Naive thymus-derived CD8-positive, alpha-beta T cell (primary cell): ENCODE results near the gene IL3. TPM values are rescaled to one million over a fixed set of nuclear protein-coding genes. Genes with fewer than 3 reads are reported as not detected.

Experiments
- ATAC-seq, 2 donors: fragments of 150-1000 bp; cut with Tn5 transposase in 1 of 2; sonication (Bioruptor Pico), chemical (Tn5 transposase) in 1 of 2; 1 replicate in 1 of 2; 2 replicates in 1 of 2; pipeline ENCODE4 v1.10.0; 2021; ENCODE audit warnings: mild to moderate bottlenecking in 2 of 2, moderate library complexity in 2 of 2
- POLR2A ChIA-PET: fragments of 350-600 bp; sonication (Branson Sonifier 250); formaldehyde crosslinking; loops from one replicate; lab custom pipeline; 2021; ENCODE audit warnings: antibody characterized with exemption; lab: Charles Lee
- DNase-seq, 10 donors: peaks; one replicate each; pipeline versions ENCODE4 v3.0.0 to v3.0.0-alpha.2; 2020 to 2022
- H3K27ac Mint-ChIP-seq, 10 donors: one replicate each; pipeline ENCODE4 v1.8.0; 2020 to 2022; ENCODE audit warnings: mild to moderate bottlenecking in 10 of 10, mixed read lengths in 10 of 10, moderate library complexity in 4 of 10, inconsistent platforms in 1 of 10
- H3K27me3 Mint-ChIP-seq, 5 donors: one replicate each; pipeline ENCODE4 v1.8.0; 2021 to 2022; ENCODE audit warnings: mixed read lengths in 5 of 5
- H3K36me3 Mint-ChIP-seq, 3 donors: one replicate each; pipeline ENCODE4 v1.8.0; 2020 to 2022; ENCODE audit warnings: mixed read lengths in 3 of 3, mild to moderate bottlenecking in 2 of 3, inconsistent platforms in 1 of 3
- H3K4me1 Mint-ChIP-seq, 4 donors: one replicate each; pipeline ENCODE4 v1.8.0; 2021 to 2022; ENCODE audit warnings: mixed read lengths in 4 of 4
- H3K4me3 Mint-ChIP-seq, 10 donors: one replicate each; pipeline ENCODE4 v1.8.0; 2020 to 2022; ENCODE audit warnings: mild to moderate bottlenecking in 10 of 10, mixed read lengths in 10 of 10, moderate library complexity in 6 of 10, inconsistent platforms in 1 of 10
- H3K9me3 Mint-ChIP-seq, 9 donors: one replicate each; pipeline ENCODE4 v1.8.0; 2020 to 2022; ENCODE audit warnings: mixed read lengths in 9 of 9, mild to moderate bottlenecking in 3 of 9, inconsistent platforms in 1 of 9, moderate library complexity in 1 of 9
- polyA plus RNA-seq, 3 donors: library from polyadenylated mRNA; unstranded; fragments of 300-500 nt; fragmentation: Illumina TruSeq; gene quantifications; one replicate each; pipeline ENCODE4 v1.2.3, GENCODE V29; 2021
- total RNA-seq, 8 experiments: library from RNA in 2 of 8; stranded (reverse) in 2 of 8; gene quantifications; one replicate each; pipeline ENCODE4 v1.2.3 and lab custom pipeline; 2021 to 2026

Gene IL3
- total and polyA plus RNA-seq, 5 experiments from 2014 or later = not detected

DNA sequence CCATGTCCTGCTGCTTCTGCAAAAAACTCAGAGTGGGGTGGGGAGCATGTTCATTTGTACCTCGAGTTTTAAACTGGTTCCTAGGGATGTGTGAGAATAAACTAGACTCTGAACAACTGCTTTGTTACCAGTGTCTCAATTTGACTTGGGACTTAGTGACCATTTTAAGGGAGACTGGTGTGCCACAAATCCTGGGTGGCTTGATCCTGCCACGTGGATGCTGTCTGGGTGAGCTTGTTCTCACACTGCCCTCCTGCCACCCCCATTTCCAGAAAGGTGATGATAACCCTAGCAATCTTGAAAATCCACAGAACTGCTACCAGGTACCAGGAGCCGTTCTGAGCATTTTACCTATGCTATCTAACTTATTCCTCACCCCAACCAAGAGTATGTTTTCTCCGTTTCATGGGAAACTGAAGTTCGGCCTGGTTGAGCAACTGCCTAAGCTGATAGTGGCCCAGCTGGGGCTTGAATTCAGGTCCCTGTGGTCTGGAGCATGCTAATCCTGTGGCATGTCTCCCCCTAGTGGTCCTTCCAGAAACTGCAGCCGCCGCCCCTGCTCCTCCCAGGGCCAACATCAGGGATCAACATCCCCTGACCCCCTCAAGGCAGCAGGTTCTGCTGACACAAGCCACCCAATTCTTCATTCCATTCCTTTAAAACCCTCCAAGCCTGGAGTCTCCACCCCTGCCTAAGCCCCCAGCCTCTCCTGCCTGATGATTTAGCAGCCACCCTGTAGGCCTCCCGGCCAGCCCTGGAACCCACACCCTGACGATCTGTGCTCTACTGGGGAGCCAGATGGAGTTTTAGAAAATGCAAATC, 2.8 kb downstream of the IL3 start:
- H3K9me3 Mint-ChIP-seq = no peaks in the 10 kb centered on the region
- H3K4me1 Mint-ChIP-seq = peaks cover 9 to 16% (median 11%) of the 10 kb centered on the region in 4 donors
- H3K36me3 Mint-ChIP-seq = no peaks in the 10 kb centered on the region
- POLR2A ChIA-PET = no interaction called here
- peak; percentile 35 to 83 (median 68) for DNase-seq
- no peaks in the 10 kb centered on the region for H3K27me3 Mint-ChIP-seq
- ATAC-seq = peak; percentile 74 to 80
- no peak overlapping the region for H3K4me3 Mint-ChIP-seq
- H3K27ac Mint-ChIP-seq = peak overlapping the region in 1 of 10 donors; percentile 83

DNA sequence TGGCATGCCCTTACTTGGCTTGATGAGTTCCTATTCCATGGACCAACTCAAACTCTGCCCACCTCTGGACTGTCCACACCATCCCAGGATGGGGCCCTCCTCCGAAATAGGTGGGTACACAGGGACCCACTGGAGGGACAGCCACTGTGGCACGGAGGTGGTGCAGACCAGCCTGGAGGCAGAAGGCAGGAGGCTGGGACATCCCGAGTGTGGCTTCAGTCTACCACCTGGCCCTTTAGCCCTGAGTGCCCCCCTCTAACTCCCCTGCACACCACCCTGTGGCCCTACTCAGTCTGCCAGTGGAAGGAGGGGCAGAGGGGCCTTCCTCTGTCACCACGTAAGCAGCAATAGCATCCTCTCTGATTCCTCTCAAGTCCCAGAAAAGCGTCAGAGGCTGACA, 3.7 kb downstream of the IL3 start:
- Mint-ChIP-seq H3K27ac (no peak overlapping the region), H3K27me3 (no peaks in the 10 kb centered on the region), H3K4me3 (no peak overlapping the region), H3K36me3 (no peaks in the 10 kb centered on the region), H3K4me1 (peaks cover 8 to 13% (median 11%) of the 10 kb centered on the region in 4 donors), H3K9me3 (no peaks in the 10 kb centered on the region)
- ATAC-seq (no peak), DNase-seq (peak in 1 of 10 donors; percentile 59)
- POLR2A ChIA-PET = no interaction called here

DNA sequence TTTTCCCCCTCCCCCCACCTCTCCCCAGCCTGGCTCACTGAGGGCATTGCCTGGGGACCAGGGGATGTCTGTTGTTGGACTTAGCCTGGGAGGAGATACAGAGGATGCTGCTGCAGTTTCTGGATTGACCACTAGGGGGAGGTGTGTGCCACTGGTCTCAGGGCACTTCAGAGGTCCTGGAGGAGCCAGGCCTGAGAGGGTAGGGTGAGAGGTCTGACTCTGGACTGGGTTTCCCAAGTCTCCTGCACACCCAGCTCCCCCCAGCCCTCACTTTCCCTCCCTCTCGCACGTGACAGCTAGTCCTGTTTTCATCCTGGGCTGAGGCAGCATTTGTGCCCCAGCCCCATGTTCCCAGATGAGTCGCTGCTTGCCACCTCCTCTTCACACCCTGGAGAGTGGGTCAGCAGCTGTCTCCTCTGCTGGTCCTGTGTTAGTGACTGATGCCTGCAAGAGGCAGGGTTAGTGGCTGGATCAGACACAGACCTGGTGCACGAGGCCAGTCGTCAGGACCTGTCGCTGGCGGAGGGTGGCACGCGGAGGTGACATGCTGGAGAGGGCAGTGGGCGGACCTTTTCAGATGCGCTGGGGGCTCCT, 4.4 kb downstream of the IL3 start:
- no peak overlapping the region for H3K4me3 Mint-ChIP-seq
- POLR2A ChIA-PET = interaction anchor here (0.6 kb wide), 1 partner anchor 59 kb away, joined by 3 read pairs; no protein-coding TSS in a partner anchor
- DNase-seq = peak; percentile 49 to 83 (median 70)
- H3K27ac Mint-ChIP-seq = peak overlapping the region in 1 of 10 donors; percentile 37
- no peaks in the 10 kb centered on the region for H3K27me3 Mint-ChIP-seq
- peak; percentile 74 to 80 for ATAC-seq
- H3K36me3 Mint-ChIP-seq = no peaks in the 10 kb centered on the region
- no peaks in the 10 kb centered on the region for H3K9me3 Mint-ChIP-seq
- peaks cover 7 to 13% (median 10%) of the 10 kb centered on the region in 4 donors for H3K4me1 Mint-ChIP-seq

DNA sequence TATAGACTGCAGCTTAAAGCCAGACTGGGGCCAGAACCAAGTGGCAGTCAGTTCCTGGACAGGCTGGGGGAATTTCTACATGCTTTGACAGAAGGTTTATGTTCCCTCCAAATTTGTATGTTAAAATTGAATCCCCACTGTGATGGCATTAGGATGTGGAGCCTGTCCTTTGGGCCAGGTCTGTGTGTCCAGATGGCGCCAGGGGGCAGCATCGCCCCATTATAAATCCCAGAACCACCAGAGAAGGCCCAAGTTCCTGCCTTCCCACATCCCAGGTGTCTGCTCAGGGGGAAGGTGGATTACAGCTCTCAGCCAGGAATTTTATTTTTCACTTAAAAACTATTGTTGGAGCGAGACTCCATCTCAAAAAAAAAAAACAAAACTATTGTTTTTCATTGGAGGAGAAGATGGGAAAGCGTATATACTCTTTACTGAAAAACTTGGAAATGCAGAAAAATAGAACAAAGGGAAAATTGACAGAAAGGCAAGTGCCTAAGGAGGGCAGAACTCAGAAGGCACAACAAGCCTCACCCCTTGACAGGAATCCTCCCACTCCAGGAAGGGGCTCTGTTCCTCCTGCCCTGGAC, 5.0 kb downstream of the IL3 start:
- POLR2A ChIA-PET = interaction anchor here (0.6 kb wide), 1 partner anchor 59 kb away, joined by 3 read pairs; no protein-coding TSS in a partner anchor
- H3K27me3 Mint-ChIP-seq = no peaks in the 10 kb centered on the region
- peaks cover 6 to 13% (median 9%) of the 10 kb centered on the region in 4 donors for H3K4me1 Mint-ChIP-seq
- peak overlapping the region in 1 of 10 donors; percentile 32 for H3K27ac Mint-ChIP-seq
- ATAC-seq (peak in 1 of 2 donors; percentile 37), DNase-seq (peak in 5 of 10 donors; percentile 7 to 37 (median 20))
- no peaks in the 10 kb centered on the region for H3K36me3 Mint-ChIP-seq
- no peaks in the 10 kb centered on the region for H3K9me3 Mint-ChIP-seq
- H3K4me3 Mint-ChIP-seq = no peak overlapping the region

DNA sequence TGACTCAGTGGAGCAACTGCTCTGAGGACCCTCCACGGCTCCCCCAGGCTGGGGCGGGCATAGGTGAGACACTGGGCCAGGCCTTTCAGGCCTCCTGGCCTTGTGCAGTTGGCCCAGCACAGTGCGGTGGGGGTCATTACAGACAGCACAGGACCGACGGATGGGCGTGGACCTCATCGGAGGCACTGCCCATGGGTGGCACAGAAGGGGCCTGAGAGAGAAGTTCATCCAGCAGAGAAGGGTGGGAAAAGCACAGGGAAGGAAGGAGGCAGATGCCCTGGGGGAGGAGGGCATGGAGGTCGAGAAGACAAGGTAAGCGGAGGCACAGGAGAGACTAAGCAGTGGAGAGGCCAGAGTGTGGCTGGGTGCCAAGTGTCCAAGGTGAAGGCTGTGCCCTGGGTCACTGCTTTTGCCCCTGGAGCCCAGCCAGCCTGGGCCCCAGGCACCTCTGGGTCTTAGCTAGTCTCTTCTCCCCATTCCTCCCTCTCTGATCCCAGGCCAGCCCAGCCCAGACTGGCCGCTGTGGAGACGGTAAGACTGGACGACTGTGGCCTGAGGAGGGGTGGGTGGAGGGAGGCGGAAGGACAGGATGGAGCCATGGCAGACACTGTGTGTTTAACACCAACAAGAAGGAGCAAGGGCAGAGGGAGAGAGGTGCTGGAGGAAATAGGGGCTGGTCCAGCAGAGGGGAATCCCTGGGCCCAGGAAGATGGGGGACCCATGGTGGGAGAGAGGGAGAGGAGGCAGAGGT, 5.7 kb downstream of the IL3 start:
- Mint-ChIP-seq H3K27ac (peak overlapping the region in 1 of 10 donors; percentile 31), H3K27me3 (no peaks in the 10 kb centered on the region), H3K4me3 (no peak overlapping the region), H3K9me3 (no peaks in the 10 kb centered on the region), H3K4me1 (peaks cover 4 to 13% (median 9%) of the 10 kb centered on the region in 4 donors), H3K36me3 (no peaks in the 10 kb centered on the region)
- ATAC-seq (no peak), DNase-seq (peak in 1 of 10 donors; percentile 46)
- POLR2A ChIA-PET = no interaction called here

DNA sequence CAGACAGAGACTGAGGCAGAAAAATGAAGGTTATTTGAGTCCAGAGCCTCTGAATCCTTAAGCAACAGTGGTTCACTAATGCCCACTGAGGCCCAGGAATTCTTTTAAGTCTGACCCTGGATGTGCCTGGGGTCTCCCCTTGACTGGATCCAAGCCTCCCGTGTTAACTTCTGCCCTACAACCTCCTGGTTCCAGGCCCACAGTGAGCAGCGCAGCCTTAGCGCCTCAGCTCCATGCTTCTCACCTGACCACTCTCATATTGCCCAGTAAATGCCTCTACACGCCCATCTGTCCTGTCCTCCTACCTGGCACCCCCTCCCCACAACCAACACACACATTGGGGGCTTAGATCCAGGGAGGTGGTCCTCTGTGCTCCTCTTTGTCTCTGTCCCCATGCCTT, 6.4 kb downstream of the IL3 start:
- ATAC-seq = no peak
- H3K4me1 Mint-ChIP-seq = peaks cover 4 to 13% (median 9%) of the 10 kb centered on the region in 4 donors
- H3K27me3 Mint-ChIP-seq = no peaks in the 10 kb centered on the region
- POLR2A ChIA-PET = no interaction called here
- peak in 1 of 10 donors; percentile 43 for DNase-seq
- no peaks in the 10 kb centered on the region for H3K9me3 Mint-ChIP-seq
- H3K4me3 Mint-ChIP-seq = no peak overlapping the region
- peak overlapping the region in 1 of 10 donors; percentile 31 for H3K27ac Mint-ChIP-seq
- no peaks in the 10 kb centered on the region for H3K36me3 Mint-ChIP-seq

DNA sequence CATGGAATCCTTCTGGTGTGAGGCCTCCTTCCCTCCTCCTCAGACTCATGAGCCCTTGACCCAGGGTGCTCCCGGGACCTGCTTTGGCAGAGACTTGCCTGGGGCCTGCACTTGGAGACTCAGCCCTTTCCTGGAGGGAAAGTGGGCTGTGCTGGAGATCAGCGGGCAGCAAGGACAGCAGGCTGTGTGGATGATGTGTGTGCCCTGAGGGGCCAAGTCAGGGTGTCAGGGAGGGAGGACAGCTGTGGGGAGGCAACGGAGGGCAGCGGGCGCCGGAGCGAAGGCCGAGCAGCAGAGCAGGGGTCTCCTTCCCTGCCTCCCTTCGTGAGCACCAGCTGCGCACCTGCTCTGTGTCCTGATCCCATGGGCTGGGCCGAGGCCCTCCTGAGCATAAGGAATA, 7.0 kb downstream of the IL3 start:
- Mint-ChIP-seq H3K27ac (no peak overlapping the region), H3K4me3 (no peak overlapping the region), H3K4me1 (peaks cover 4 to 13% (median 9%) of the 10 kb centered on the region in 4 donors), H3K9me3 (no peaks in the 10 kb centered on the region), H3K27me3 (no peaks in the 10 kb centered on the region), H3K36me3 (no peaks in the 10 kb centered on the region)
- POLR2A ChIA-PET = no interaction called here
- DNase-seq = no peak
- ATAC-seq = no peak

DNA sequence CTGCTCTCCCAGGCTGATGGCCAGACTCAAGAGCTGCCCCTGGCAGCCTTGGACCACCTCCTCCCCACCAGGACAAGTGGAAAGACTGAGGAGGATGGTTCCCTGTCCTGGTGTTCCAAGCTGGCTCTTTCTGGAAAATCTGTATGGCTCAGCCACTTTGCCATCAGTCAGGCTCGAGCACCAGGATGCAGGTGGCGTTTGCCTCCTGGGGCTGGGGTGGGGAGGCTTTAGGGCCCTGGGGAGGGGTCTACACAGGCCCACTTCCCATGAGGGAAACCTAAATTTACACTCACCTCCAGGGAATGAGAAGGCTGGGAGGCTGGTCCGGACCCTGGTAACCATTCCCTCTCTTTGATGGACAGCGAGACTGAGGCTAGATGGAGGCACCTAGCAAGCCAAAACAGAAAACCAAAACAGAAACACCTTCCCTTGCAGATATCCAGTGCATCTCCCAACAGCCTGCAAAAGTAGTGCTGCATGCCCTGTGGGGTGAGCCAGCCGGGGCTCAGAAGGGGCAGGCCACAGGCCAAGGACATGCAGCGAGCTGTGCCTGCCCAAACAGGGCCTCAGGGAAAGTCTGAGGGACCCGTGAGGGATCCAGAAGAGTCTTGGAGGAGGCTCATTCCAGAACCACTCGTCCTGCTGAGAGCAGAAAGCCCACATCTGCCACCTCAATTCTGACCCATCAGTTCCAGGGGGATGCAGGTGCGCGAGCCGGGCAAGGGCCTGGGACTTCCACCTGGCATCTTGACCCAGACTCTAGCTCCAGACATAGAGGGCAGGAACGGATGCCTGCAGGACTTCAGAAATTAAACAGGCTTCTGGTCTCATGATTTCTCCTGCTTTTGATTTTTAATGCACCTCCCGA, 7.7 kb downstream of the IL3 start:
- Mint-ChIP-seq H3K36me3 (no peaks in the 10 kb centered on the region), H3K4me1 (peaks cover 4 to 13% (median 9%) of the 10 kb centered on the region in 4 donors), H3K27ac (no peak overlapping the region)

DNA sequence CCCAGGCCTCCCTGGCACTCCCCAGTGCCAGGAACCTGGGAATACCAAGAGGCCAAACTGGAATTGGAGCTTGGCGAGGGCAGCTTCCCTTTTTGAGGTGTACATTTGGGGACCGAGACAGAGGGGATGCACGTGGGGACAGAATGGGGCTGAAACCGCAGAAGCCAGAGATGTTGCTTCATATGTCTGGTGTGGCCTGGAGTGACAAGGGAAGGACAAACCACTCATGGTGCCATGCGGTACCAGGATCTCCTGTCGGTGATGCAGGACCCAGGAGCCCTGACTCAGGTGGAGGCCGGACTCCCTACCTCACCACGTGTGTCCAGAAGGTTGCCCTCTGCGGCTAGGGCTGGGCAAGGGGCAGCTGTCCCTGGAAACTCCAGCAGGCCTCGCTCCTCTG, 9.1 kb downstream of the IL3 start:
- Mint-ChIP-seq H3K27ac (peak overlapping the region in 1 of 10 donors; percentile 13), H3K4me1 (peaks cover under 1 to 13% (median 3%) of the 10 kb centered on the region in 4 donors), H3K4me3 (no peak overlapping the region), H3K9me3 (no peaks in the 10 kb centered on the region), H3K27me3 (no peaks in the 10 kb centered on the region), H3K36me3 (no peaks in the 10 kb centered on the region)
- ATAC-seq (no peak), DNase-seq (no peak)
- POLR2A ChIA-PET = no interaction called here

More for the DNA sequence above, 7.7 kb downstream of the IL3 start:
- ATAC-seq (no peak), DNase-seq (no peak)
- no peak overlapping the region for H3K4me3 Mint-ChIP-seq
- POLR2A ChIA-PET = no interaction called here
- no peaks in the 10 kb centered on the region for H3K27me3 Mint-ChIP-seq
- H3K9me3 Mint-ChIP-seq = no peaks in the 10 kb centered on the region

DNA sequence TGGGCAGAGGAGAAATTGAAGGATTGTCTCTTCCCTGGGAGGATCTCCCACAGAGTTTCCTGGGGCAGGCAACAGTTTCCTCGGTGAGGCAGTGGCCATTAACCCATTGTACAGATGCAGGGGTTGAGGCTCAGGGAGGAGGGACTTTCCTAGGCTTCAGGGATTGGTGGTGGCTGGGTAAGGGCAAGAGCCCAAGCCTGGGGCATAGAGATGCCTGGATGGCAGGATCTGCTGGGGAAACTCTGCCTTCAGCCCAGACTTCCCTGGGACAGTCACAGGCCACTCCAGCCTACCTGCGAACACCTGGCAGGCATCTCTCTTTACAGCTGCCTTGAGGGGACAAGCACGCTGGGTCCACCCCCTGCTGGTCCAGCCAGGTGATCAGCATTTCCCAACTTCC, 9.5 kb downstream of the IL3 start:
- H3K27me3 Mint-ChIP-seq = no peaks in the 10 kb centered on the region
- H3K27ac Mint-ChIP-seq = no peak overlapping the region
- peaks cover 0 to 13% (median 1%) of the 10 kb centered on the region in 4 donors for H3K4me1 Mint-ChIP-seq
- no peak overlapping the region for H3K4me3 Mint-ChIP-seq
- H3K9me3 Mint-ChIP-seq = no peaks in the 10 kb centered on the region
- ATAC-seq = no peak
- DNase-seq = no peak
- POLR2A ChIA-PET = no interaction called here
- no peaks in the 10 kb centered on the region for H3K36me3 Mint-ChIP-seq

DNA sequence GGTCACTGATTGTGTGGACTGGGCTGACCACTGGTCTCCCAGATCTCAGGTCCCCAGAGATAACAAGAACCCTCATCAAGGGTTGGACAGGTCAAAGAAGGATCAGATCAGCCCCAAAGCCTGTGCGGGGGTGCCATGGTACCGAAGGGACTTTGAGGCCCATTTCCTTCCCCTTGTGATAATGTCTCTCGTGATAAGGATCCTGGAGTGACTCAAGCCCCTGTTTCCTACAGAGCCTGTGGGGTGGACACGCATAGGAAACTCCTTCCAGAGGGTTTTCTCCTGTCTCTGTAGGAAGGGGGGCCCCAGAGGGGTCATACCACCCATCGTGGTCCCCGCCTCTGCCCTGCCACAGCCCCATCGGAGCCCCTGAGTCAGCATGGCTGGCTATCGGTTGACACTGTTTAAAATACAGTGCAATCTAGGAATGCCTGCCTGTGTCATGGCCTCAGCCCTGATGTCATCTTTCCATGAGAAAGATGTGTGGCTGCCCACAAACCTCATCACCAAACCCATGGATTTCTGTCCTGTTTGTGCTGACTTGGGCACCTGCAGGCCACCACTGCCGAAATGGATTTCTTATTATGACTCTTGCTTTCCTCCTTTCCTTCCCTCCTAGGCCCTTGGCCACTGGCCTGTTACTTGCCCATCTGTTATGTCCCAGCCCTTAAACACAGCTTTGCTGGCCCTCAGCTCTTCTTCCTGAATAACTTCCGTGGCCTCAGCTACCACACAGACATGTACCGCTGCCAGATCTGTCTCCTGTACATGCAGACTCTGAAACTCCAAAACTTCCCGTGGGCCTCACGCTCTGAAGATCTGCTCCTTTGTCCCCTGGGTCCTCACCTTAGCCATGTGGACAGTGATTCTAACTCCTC, 10.2 kb downstream of the IL3 start:
- Mint-ChIP-seq H3K27me3 (no peaks in the 10 kb centered on the region), H3K4me1 (peaks cover 0 to 16% (median 0%) of the 10 kb centered on the region in 4 donors), H3K9me3 (no peaks in the 10 kb centered on the region), H3K36me3 (no peaks in the 10 kb centered on the region), H3K4me3 (no peak overlapping the region), H3K27ac (peak overlapping the region in 2 of 10 donors; percentile 41 to 77)
- ATAC-seq (no peak), DNase-seq (no peak)
- POLR2A ChIA-PET = no interaction called here
